HG03520 (cell line): ENCODE results near the gene LDHAL6B.
A peak's percentile ranks its signal among the peaks of the same experiment; 100 is the strongest.

Experiments used
- ATAC-seq: cut with Tn5 transposase; IDR thresholded peaks from one replicate; pipeline ENCODE4 v1.9.1; 2021; ENCODE audit warnings: mild to moderate bottlenecking, moderate library complexity; ENCODE audit not compliant: unreplicated experiment

LDHAL6B gene

GRCh38 chr15:59249816-59250215 lies 43.2 kb downstream of the LDHAL6B start:
- no peak for ATAC-seq

GRCh38 chr15:59250249-59250648 lies 43.6 kb downstream of the LDHAL6B start:
- no peak for ATAC-seq

- peak; percentile 29 for ATAC-seq
Observed at GRCh38 chr15:59251001-59251845, 44.6 kb downstream of the LDHAL6B start.

GRCh38 chr15:59252137-59252536 lies 45.5 kb downstream of the LDHAL6B start:
- no peak for ATAC-seq

DNA sequence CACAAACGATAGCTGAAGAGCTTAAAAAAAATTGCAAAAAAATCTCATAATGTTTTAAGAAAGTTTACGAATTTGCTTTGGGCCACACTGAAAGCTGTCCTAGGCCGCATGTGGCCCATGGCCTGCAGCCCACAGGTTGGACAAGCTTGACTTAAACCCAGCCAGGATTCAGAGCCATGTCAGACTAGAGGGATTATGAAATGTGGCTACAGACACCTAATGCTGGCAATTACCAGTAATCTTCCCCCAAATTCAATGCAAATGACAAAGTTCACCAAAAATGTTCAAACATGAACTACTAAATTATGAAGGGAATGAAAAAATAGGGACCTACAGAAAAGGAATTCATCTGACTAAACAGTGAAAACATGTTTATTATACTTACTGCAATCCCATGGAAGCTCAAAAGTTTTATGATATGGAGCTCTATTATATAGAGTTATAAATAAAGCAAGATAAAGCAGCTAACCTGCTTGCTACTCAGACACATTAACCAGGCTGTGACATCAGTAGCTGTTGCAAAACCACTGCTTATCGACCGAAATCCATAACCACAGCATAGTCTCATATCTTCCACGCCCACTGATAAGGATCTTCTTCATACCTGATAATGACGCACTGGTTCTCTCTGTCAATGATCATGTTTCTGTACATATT lies 49.2 kb downstream of the LDHAL6B start:
- ATAC-seq: no peak

DNA sequence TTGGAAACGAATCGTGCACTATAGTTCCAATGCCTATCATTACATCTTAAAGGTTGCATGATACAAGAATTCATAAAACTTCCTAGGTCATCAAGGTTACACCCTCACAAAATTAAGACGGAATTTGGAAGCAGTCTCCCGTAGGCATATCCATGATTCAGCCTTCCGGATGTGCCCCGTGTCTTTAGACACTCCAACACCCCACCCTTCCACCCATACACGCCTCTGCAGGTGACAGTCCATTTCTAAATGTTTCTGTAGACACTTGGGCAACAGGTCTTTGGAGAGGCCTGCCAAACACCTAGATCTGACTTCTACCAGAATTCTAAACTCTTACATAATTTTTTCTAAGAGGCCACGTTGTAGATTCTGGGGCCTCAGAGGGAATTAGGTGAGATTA lies 49.8 kb downstream of the LDHAL6B start:
- no peak for ATAC-seq

- ATAC-seq: no peak
Observed at GRCh38 chr15:59257140-59257539, 50.5 kb downstream of the LDHAL6B start.
